Lung (tissue), 12 donors: ENCODE data around the gene SON. TPM values are rescaled to one million over a fixed set of nuclear protein-coding genes. Genes with fewer than 3 reads are reported as not detected.
A peak's percentile ranks its signal among the peaks of the same experiment; 100 is the strongest.
"Not testable (repeated sequence)": the region's sequence is repeated elsewhere in the genome, so short reads cannot be mapped to it uniquely, and the experiment has no call there.

Experiments used
- ATAC-seq: fragments of 200-7000 bp; cut with Tn5 transposase; one replicate; pipeline ENCODE4 v1.9.1; 2020; ENCODE audit warnings: moderate number of reproducible peaks; ENCODE audit not compliant: insufficient read depth, low FRiP score
- DNase-seq, 3 donors: peaks; one replicate each; pipeline ENCODE4 v3.0.0-alpha.2; 2013 to 2017
- H3K27ac ChIP-seq, 2 donors: one replicate each; pipeline ENCODE4 v1.5.1; 2013; ENCODE audit warnings: mild to moderate bottlenecking in 2 of 2, moderate library complexity in 2 of 2, control low read depth in 1 of 2, inconsistent platforms in 1 of 2, low read depth in 1 of 2, low read length in 1 of 2
- H3K27me3 ChIP-seq, 3 donors: one replicate each; pipeline ENCODE4 v1.5.1; 2013; ENCODE audit warnings: low read length in 2 of 3; ENCODE audit not compliant: control insufficient read depth in 3 of 3, insufficient read depth in 3 of 3
- H3K36me3 ChIP-seq, 4 donors: one replicate each; pipeline ENCODE4 v1.5.1; 2013; ENCODE audit warnings: low read length in 4 of 4, mild to moderate bottlenecking in 1 of 4, moderate library complexity in 1 of 4; ENCODE audit not compliant: control insufficient read depth in 4 of 4, insufficient read depth in 4 of 4
- H3K4me1 ChIP-seq, 5 donors: one replicate each; pipeline ENCODE4 v1.5.1; 2013; ENCODE audit warnings: low read length in 5 of 5, mild to moderate bottlenecking in 2 of 5, moderate library complexity in 1 of 5; ENCODE audit not compliant: control insufficient read depth in 5 of 5, insufficient read depth in 5 of 5
- H3K4me3 ChIP-seq: one replicate; pipeline ENCODE4 v1.5.1; 2013; ENCODE audit warnings: mild to moderate bottlenecking, control low read depth, moderate library complexity
- H3K9ac ChIP-seq, 2 donors: one replicate each; pipeline ENCODE4 v1.5.1; 2013; ENCODE audit warnings: low read length in 2 of 2, control low read depth in 1 of 2; ENCODE audit not compliant: insufficient read depth in 1 of 2
- H3K9me3 ChIP-seq, 4 donors: one replicate each; pipeline ENCODE4 v1.5.1; 2013; ENCODE audit warnings: low read length in 3 of 4, mild to moderate bottlenecking in 1 of 4, moderate library complexity in 1 of 4; ENCODE audit not compliant: control insufficient read depth in 4 of 4, insufficient read depth in 3 of 4
- CTCF ChIP-seq: IDR thresholded peaks from 2 replicates; pipeline ENCODE4 v1.5.1; 2012; ENCODE audit warnings: mild to moderate bottlenecking; ENCODE audit errors: control extremely low read depth, extremely low read depth
- whole genome bisulfite sequencing, 2 donors: extraction: QIAGEN DNeasy Blood & Tissue Kit; methylation state at CpG; one replicate each; pipeline ENCODE4 v1.1.7; 2013; 5-methylcytosine and 5-hydroxymethylcytosine counted together
- polyA plus RNA-seq, 2 donors: library from polyadenylated mRNA; stranded (reverse); fragments of 200-250 nt; gene quantifications; one replicate each; pipeline ENCODE4 v1.2.1, GENCODE V29; 2013
- total RNA-seq, 2 donors: library from RNA; depleted of rRNA in 1 of 2; stranded (reverse); fragments of >200 nt in 1 of 2; gene quantifications; one replicate each; pipeline ENCODE4 v1.2.1, GENCODE V29; 2014 to 2021
- donor health status: control.
- donor health status: control.
- donor health status: Bipolar disorder and iron deficiency.
- donor health status: healthy.
- donor health status: DM: yes; HTN: yes; CAD: no.

Gene SON
- total and polyA plus RNA-seq, 4 donors: 100 to 393 (median 192) TPM

GRCh38 chr21:33619726-33620125, 76.9 kb downstream of the SON start:
- no peak overlapping the region for H3K9ac ChIP-seq
- no peak for TF ChIP-seq CTCF
- no peaks in the 10 kb centered on the region for H3K27me3 ChIP-seq
- H3K9me3 ChIP-seq: no peaks in the 10 kb centered on the region
- H3K36me3 ChIP-seq: peaks cover 2 to 10% (median 6%) of the 10 kb centered on the region in 4 donors
- no peak overlapping the region for H3K4me3 ChIP-seq
- WGBS, 2 donors: 44 to 74% methylated on average over 4 of the region's 4 CpGs
- no peak for ATAC-seq
- no peak for DNase-seq
- no peaks in the 10 kb centered on the region for H3K4me1 ChIP-seq
- H3K27ac ChIP-seq: no peak overlapping the region

- no peak for TF ChIP-seq CTCF
- Histone ChIP-seq H3K4me1 (peaks cover 0 to 2% (median 0%) of the 10 kb centered on the region in 5 donors), H3K4me3 (no peak overlapping the region), H3K9me3 (no peaks in the 10 kb centered on the region), H3K27me3 (no peaks in the 10 kb centered on the region), H3K36me3 (peaks cover 2 to 10% (median 6%) of the 10 kb centered on the region in 4 donors), H3K27ac (no peak overlapping the region), H3K9ac (no peak overlapping the region)
- ATAC-seq: no peak
- DNase-seq: peak in 1 of 3 donors; percentile 8
These were observed 79.4 kb downstream of the SON start for GRCh38 chr21:33622253-33622652.

GRCh38 chr21:33626151-33626550, 83.3 kb downstream of the SON start:
- not testable (repeated sequence) for DNase-seq, H3K4me3 ChIP-seq, H3K9me3 ChIP-seq, H3K27ac ChIP-seq, H3K27me3 ChIP-seq, ATAC-seq, H3K4me1 ChIP-seq, H3K9ac ChIP-seq
- WGBS, 2 donors: 95 to 98% methylated on average over 7 of the region's 7 CpGs
- H3K36me3 ChIP-seq: peaks cover 4 to 23% (median 6%) of the 10 kb centered on the region in 4 donors

Other genes starting within 250 kb of the SON start
- gene IFNAR1, start 218.1 kb upstream of the SON start, total RNA-seq: 10 to 100 TPM; 48.1 to 58.7 TPM
- gene IFNAR1, start 218.1 kb upstream of the SON start, polyA plus RNA-seq: 10 to 100 TPM; 14.3 to 54.8 TPM
- gene IFNGR2, start 139.6 kb upstream of the SON start, total RNA-seq: 10 to 100 TPM; 60.8 to 82.4 TPM
- gene IFNGR2, start 139.6 kb upstream of the SON start, polyA plus RNA-seq: 100 to 1,000 TPM in 1 of 2 donors, 10 to 100 TPM in 1; 58.6 to 198 TPM
- gene TMEM50B, start 63.1 kb upstream of the SON start, total RNA-seq: 10 to 100 TPM; 51.4 to 73.6 TPM
- gene TMEM50B, start 63.1 kb upstream of the SON start, polyA plus RNA-seq: 10 to 100 TPM; 35.4 to 45.3 TPM
- gene DNAJC28, start 51.3 kb upstream of the SON start, total RNA-seq: 1 to 10 TPM; 1.3 TPM
- gene DNAJC28, start 51.3 kb upstream of the SON start, polyA plus RNA-seq: 1 to 10 TPM in 1 of 2 donors, under 1 TPM in 1; 0.74 to 1.6 TPM
- 10 to 100 TPM; 57.2 to 58.7 TPM for gene GART, start 921 bp upstream of the SON start, total RNA-seq
- gene GART, start 921 bp upstream of the SON start, polyA plus RNA-seq: 10 to 100 TPM; 15.3 to 36.6 TPM
- gene DONSON, start 45.6 kb downstream of the SON start, total RNA-seq: 10 to 100 TPM in 1 of 2 donors, 1 to 10 TPM in 1; 6.0 to 10.0 TPM
- gene DONSON, start 45.6 kb downstream of the SON start, polyA plus RNA-seq: 10 to 100 TPM in 1 of 2 donors, 1 to 10 TPM in 1; 5.3 to 11.6 TPM
- gene CRYZL1, start 98.7 kb downstream of the SON start, total RNA-seq: 10 to 100 TPM; 31.6 to 64.2 TPM
- 10 to 100 TPM; 16.4 to 28.9 TPM for gene CRYZL1, start 98.7 kb downstream of the SON start, polyA plus RNA-seq
- gene ITSN1, start 99.5 kb downstream of the SON start, total RNA-seq: 10 to 100 TPM; 27.6 to 46.0 TPM
- gene ITSN1, start 99.5 kb downstream of the SON start, polyA plus RNA-seq: 10 to 100 TPM; 11.2 to 12.0 TPM